Keratinocyte (primary cell): ENCODE results near the gene JOSD1. TPM values are rescaled to one million over a fixed set of nuclear protein-coding genes. Genes with fewer than 3 reads are reported as not detected.

Experiments
- DNase-seq: peaks from one replicate; pipeline ENCODE4 v3.0.0-alpha.2; 2011; ENCODE audit warnings: low read depth, missing footprints, low spot score
- FAIRE-seq: peaks from 2 replicates; lab custom pipeline; 2011; peaks lifted over from hg19 to GRCh38; lab: Jason Lieb, UNC
- H2AFZ ChIP-seq: 2 replicates; pipeline ENCODE4 v1.6.0; 2012; ENCODE audit warnings: low read length, control low read depth, inconsistent platforms; ENCODE audit not compliant: control insufficient read depth
- H3K27ac ChIP-seq: 2 replicates; pipeline ENCODE4 v1.5.1; 2011; ENCODE audit warnings: low read length; ENCODE audit not compliant: control insufficient read depth, insufficient read depth
- H3K27me3 ChIP-seq: 3 replicates; pipeline ENCODE4 v1.6.0; 2011; ENCODE audit warnings: low read length; ENCODE audit not compliant: control insufficient read depth, insufficient read depth; ENCODE audit errors: extremely low read depth
- H3K36me3 ChIP-seq, 2 experiments: 2 replicates in 1 of 2; 3 replicates in 1 of 2; pipeline ENCODE4 v1.5.1; 2011; ENCODE audit warnings: low read length in 2 of 2, mild to moderate bottlenecking in 1 of 2; ENCODE audit not compliant: control insufficient read depth in 2 of 2, insufficient read depth in 2 of 2; ENCODE audit errors: extremely low read depth in 1 of 2
- H3K4me1 ChIP-seq: 3 replicates; pipeline ENCODE4 v1.5.1; 2011; ENCODE audit warnings: low read length; ENCODE audit not compliant: control insufficient read depth, insufficient read depth; ENCODE audit errors: extremely low read depth
- H3K4me2 ChIP-seq: 3 replicates; pipeline ENCODE4 v1.6.0; 2011; ENCODE audit warnings: low read depth, low read length; ENCODE audit not compliant: control insufficient read depth, insufficient read depth; ENCODE audit errors: extremely low read depth
- H3K4me3 ChIP-seq, 3 experiments: fragments of 200-600 bp in 1 of 3; sonication (generic) in 1 of 3; 2 replicates in 2 of 3; 3 replicates in 1 of 3; pipeline ENCODE4 v1.5.1; 2011 to 2016; ENCODE audit warnings: low read length in 3 of 3, mild to moderate bottlenecking in 3 of 3, control low read depth in 2 of 3, inconsistent platforms in 1 of 3, low read depth in 1 of 3, mixed read lengths in 1 of 3, mixed run types in 1 of 3, moderate library complexity in 1 of 3; ENCODE audit not compliant: control insufficient read depth in 2 of 3, insufficient read depth in 2 of 3; ENCODE audit errors: extremely low read depth in 1 of 3
- H3K79me2 ChIP-seq: 2 replicates; pipeline ENCODE4 v1.6.0; 2012; ENCODE audit warnings: low read length; ENCODE audit not compliant: control insufficient read depth, insufficient read depth
- H3K9ac ChIP-seq: 3 replicates; pipeline ENCODE4 v1.6.0; 2011; ENCODE audit warnings: low read length; ENCODE audit not compliant: control insufficient read depth, insufficient read depth; ENCODE audit errors: extremely low read depth
- H3K9me1 ChIP-seq: 3 replicates; pipeline ENCODE4 v1.6.0; 2011; ENCODE audit warnings: low read length; ENCODE audit not compliant: control insufficient read depth, insufficient read depth; ENCODE audit errors: extremely low read depth
- H3K9me3 ChIP-seq: 2 replicates; pipeline ENCODE4 v1.5.1; 2012; ENCODE audit warnings: low read depth, low read length; ENCODE audit not compliant: control insufficient read depth
- H4K20me1 ChIP-seq: 3 replicates; pipeline ENCODE4 v1.6.0; 2011; ENCODE audit warnings: low read length; ENCODE audit not compliant: control insufficient read depth, insufficient read depth; ENCODE audit errors: extremely low read depth
- EZH2 ChIP-seq: IDR thresholded peaks from one replicate; pipeline ENCODE4 v1.6.1; 2012; ENCODE audit warnings: inconsistent platforms, mild to moderate bottlenecking, low read length, moderate library complexity
- dilution Hi-C: fragments of 300-500 bp; cut with MboI; formaldehyde crosslinking; loops from one replicate; pipeline ENCODE4 v1.7.0; 2020; ENCODE audit warnings: low sequenced_read_pairs; ENCODE audit not compliant: extremely low pct_ligation_motif_present
- polyA plus RNA-seq, 5 experiments: library from polyadenylated mRNA; depleted of rRNA in 3 of 5; stranded (reverse) in 3 of 5; stranded (forward) in 1 of 5; unstranded in 1 of 5; fragments of >200 nt; gene quantifications; 1 replicate in 1 of 5; 2 replicates in 3 of 5; 3 replicates in 1 of 5; pipeline versions ENCODE4 v1.2.1 to v1.2.3, GENCODE V29; 2011 to 2012; ENCODE audit warnings: missing spikeins in 2 of 5, low read depth in 1 of 5, low replicate concordance in 1 of 5
- TF ChIP-seq, protein P1 (sequence below), 3 experiments: IDR thresholded peaks in 1 of 3; conservative IDR thresholded peaks in 1 of 3; optimal IDR thresholded peaks in 1 of 3; 2 replicates in 2 of 3; 3 replicates in 1 of 3; pipeline versions ENCODE3 to v1.5.1; 2011; ENCODE audit warnings: low read length in 3 of 3, mild to moderate bottlenecking in 3 of 3, moderate library complexity in 2 of 3, control low read depth in 1 of 3, inconsistent platforms in 1 of 3; ENCODE audit not compliant: insufficient read depth in 2 of 3; ENCODE audit errors: extremely low read depth in 1 of 3

Gene JOSD1
- polyA plus RNA-seq, 1 donor (not counting 4 experiments of a cell fraction or from before 2014, with no cell fraction given), result 32.6 TPM

DNA sequence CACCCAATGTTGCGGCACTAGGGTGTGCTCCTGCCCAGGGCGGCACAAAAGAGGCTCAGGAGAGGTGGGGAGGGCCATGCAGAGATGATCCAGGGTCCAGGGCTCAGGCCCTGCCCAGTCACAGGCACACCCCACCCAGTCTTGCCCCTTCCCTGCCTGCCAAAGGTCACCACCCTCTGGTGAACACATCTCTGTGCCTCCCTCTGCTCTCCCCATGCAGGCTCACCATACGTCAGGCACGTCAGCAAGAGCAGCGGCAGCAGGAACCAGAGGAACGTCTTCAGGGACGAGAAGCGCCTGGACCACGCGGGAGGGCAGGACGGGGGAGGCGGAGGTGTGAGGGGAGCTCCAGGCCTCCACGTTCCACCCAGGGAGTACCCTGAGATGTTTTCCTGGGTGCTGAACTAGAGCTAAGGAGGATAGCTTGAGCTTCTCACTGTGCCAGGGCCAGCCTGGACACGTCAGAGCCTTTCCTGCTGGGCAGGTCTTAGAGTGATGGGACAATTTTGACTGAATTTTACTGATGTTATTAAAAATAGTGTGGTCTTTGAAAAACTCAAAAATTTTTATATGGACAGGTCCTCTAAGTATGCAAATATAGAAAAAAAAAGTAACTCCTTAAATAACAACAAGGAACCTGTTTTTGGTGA, 47.9 kb upstream of the JOSD1 start:
- H3K36me3 ChIP-seq, result peaks cover 30 to 40% of the 10 kb centered on the region in 2 experiments
- TF ChIP-seq, protein P1, sequence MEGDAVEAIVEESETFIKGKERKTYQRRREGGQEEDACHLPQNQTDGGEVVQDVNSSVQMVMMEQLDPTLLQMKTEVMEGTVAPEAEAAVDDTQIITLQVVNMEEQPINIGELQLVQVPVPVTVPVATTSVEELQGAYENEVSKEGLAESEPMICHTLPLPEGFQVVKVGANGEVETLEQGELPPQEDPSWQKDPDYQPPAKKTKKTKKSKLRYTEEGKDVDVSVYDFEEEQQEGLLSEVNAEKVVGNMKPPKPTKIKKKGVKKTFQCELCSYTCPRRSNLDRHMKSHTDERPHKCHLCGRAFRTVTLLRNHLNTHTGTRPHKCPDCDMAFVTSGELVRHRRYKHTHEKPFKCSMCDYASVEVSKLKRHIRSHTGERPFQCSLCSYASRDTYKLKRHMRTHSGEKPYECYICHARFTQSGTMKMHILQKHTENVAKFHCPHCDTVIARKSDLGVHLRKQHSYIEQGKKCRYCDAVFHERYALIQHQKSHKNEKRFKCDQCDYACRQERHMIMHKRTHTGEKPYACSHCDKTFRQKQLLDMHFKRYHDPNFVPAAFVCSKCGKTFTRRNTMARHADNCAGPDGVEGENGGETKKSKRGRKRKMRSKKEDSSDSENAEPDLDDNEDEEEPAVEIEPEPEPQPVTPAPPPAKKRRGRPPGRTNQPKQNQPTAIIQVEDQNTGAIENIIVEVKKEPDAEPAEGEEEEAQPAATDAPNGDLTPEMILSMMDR (optimal IDR thresholded peaks at IDR 0.05 in 1 of 3, IDR thresholded peaks at IDR 0.05 in 1 of 3, conservative IDR thresholded peaks at IDR 0.05 in 1 of 3; ENCODE audit: extremely low read depth in 1 of 3, insufficient read depth in 2 of 3, low read length in 3 of 3), result no peak
- no peak for TF ChIP-seq EZH2
- H3K9ac ChIP-seq, result no peak overlapping the region
- peaks cover 31% of the 10 kb centered on the region for H3K4me1 ChIP-seq
- no peaks in the 10 kb centered on the region for H3K9me3 ChIP-seq
- peaks cover 2% of the 10 kb centered on the region for H3K79me2 ChIP-seq
- no peaks in the 10 kb centered on the region for H3K9me1 ChIP-seq
- H3K27ac ChIP-seq, result peak overlapping the region; percentile 37
- no peak overlapping the region for H3K4me3 ChIP-seq
- H3K27me3 ChIP-seq, result no peaks in the 10 kb centered on the region
- no peak for DNase-seq
- no peaks in the 10 kb centered on the region for H4K20me1 ChIP-seq
- peak overlapping the region; percentile 68 for H3K4me2 ChIP-seq
- dilution Hi-C loops, result no loop called here
- peak overlapping the region; percentile 44 for H2AFZ ChIP-seq
- FAIRE-seq, result peak; percentile 83

DNA sequence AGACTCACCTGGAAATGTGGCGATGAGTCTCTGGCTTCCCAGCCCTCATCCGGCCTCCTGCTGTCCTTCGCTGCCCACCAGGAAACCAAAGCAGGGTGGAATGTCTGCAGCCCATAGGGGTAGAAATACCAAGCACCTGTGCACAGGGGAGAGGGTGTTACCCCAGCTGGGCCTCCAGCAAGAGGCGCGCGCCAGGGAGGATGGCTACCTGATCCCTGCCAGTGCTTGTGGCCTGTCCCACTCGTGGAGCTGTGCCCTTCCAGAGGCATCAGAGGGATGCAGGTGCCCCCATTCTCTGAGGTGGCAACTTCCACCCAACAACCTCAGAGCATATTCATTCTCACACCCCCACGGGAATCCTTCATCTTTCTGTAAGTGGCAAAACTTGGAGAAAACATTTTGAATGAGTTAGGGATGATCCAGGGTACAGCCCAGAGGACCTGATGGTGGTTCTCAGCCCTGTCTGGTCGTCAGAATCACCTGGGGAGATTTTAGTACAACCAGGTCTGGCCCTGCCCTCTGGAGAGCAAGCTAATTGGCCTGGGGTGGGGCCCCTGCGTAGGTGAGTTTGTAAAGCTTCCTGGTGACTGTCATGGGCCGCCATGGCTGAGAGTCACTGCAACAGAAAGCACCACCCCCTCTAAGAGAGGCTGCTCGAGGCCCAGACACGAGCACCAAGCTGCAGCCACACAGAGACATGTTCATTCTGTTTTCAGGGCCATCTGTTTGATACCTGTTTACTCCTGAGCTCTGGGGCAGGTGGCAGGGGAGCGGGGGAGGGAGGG, 45.1 kb upstream of the JOSD1 start:
- Histone ChIP-seq H3K9ac (no peak overlapping the region), H3K27ac (no peak overlapping the region), H3K79me2 (no peaks in the 10 kb centered on the region), H3K4me2 (no peak overlapping the region), H3K9me3 (no peaks in the 10 kb centered on the region), H4K20me1 (no peaks in the 10 kb centered on the region), H2AFZ (no peak overlapping the region), H3K36me3 (peaks cover 34 to 53% of the 10 kb centered on the region in 2 experiments), H3K27me3 (no peaks in the 10 kb centered on the region), H3K4me1 (peaks cover 18% of the 10 kb centered on the region), H3K9me1 (no peaks in the 10 kb centered on the region), H3K4me3 (no peak overlapping the region)
- FAIRE-seq (no peak), DNase-seq (no peak)
- dilution Hi-C loops, result no loop called here
- TF ChIP-seq EZH2, result no peak
- TF ChIP-seq, protein P1 (optimal IDR thresholded peaks at IDR 0.05 in 1 of 3, IDR thresholded peaks at IDR 0.05 in 1 of 3, conservative IDR thresholded peaks at IDR 0.05 in 1 of 3; ENCODE audit: extremely low read depth in 1 of 3, insufficient read depth in 2 of 3, low read length in 3 of 3), result no peak
